ENCODE measurements around the gene VTI1A.

VTI1A gene

DNA sequence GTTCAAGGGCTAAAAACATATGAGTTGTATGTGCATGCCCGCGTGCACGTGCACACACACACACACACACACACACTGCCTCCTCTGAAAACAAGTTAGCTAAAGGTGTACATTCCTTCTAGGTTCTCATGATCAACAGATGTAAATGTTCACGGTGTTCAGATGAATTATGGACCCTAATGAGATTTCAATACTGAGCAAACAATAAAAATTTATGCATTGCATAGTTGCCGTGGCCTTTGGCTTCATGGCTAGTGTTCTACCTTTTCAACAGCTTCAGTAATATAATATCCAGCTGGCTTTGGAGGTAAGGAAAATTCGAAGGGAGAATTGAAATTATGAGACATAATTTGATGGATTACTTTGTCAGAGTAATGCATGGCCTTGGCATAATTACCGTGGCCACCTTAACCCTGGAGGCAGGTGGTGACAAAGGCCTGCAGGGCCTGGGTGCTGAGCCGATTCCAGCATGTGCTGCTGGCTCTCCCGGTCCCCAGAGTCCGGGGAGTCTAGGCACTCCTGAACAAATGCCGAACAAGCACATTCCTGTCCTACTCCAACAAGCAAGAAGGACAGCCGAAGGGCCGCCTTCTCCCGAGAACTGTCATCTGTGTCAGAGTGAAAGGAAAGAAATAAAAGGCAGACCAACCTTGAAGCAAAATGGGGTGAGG, 336.5 kb downstream of the VTI1A start:
- H4K20me1 ChIP-seq (ENCODE audit: insufficient read depth, low read length), result no peaks in the 10 kb centered on the region
- DNase-seq, result no peak
- no peak overlapping the region for H3K4me2 ChIP-seq (ENCODE audit: low read depth, low read length)
- H3K36me3 ChIP-seq (replicated peaks; ENCODE audit: insufficient read depth, low read length), result no peaks in the 10 kb centered on the region
- H3K9me3 ChIP-seq (replicated peaks; ENCODE audit: insufficient read depth, low read length), result no peaks in the 10 kb centered on the region
- no peak overlapping the region for H2AFZ ChIP-seq (ENCODE audit: low read length)
- H3K9me2 ChIP-seq (replicated peaks; ENCODE audit: insufficient read depth, low read length), result no peaks in the 10 kb centered on the region
- TF ChIP-seq EZH2 (optimal IDR thresholded peaks at IDR 0.05; ENCODE audit: low read depth, low read length), result no peak
- TF ChIP-seq EZH2phosphoT487 (IDR thresholded peaks at IDR 0.05; ENCODE audit: low read length), result no peak
- TF ChIP-seq, protein P1, sequence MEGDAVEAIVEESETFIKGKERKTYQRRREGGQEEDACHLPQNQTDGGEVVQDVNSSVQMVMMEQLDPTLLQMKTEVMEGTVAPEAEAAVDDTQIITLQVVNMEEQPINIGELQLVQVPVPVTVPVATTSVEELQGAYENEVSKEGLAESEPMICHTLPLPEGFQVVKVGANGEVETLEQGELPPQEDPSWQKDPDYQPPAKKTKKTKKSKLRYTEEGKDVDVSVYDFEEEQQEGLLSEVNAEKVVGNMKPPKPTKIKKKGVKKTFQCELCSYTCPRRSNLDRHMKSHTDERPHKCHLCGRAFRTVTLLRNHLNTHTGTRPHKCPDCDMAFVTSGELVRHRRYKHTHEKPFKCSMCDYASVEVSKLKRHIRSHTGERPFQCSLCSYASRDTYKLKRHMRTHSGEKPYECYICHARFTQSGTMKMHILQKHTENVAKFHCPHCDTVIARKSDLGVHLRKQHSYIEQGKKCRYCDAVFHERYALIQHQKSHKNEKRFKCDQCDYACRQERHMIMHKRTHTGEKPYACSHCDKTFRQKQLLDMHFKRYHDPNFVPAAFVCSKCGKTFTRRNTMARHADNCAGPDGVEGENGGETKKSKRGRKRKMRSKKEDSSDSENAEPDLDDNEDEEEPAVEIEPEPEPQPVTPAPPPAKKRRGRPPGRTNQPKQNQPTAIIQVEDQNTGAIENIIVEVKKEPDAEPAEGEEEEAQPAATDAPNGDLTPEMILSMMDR (IDR thresholded peaks at IDR 0.05; ENCODE audit: low read length), result no peak
- no peaks in the 10 kb centered on the region for H3K79me2 ChIP-seq (ENCODE audit: low read length)
- no peak overlapping the region for H3K9ac ChIP-seq (ENCODE audit: low read length)
- H3K4me1 ChIP-seq (ENCODE audit: low read length), result no peaks in the 10 kb centered on the region
- H3K27me3 ChIP-seq (replicated peaks; ENCODE audit: insufficient read depth, low read length), result no peaks in the 10 kb centered on the region
- H3K27ac ChIP-seq (ENCODE audit: low read length), result no peak overlapping the region
- H3K4me3 ChIP-seq (ENCODE audit: low read length), result no peak overlapping the region
- H3F3A ChIP-seq (ENCODE audit: insufficient read depth, low read length), result no peaks in the 10 kb centered on the region

DNA sequence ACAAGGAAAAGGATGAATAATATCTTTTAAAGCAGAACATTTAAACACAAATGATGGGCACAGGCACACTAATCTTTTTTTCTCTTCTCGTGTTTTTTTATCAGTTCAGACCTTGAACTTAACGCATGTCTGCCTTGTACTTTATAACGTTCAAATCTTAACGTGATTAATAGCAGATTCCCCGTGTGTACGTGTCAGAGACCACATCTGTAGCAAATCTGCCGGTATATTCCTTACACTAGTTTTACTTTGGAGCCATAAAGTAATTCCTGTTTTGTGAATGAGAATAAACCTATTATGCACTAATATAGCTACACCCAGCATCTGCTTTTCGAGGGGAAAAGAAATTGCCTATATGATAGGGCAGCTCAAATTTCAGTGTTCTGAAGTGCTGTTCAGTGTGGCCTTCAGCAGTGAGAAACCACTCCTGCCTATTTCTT, 337.0 kb downstream of the VTI1A start:
- no peaks in the 10 kb centered on the region for H3F3A ChIP-seq (ENCODE audit: insufficient read depth, low read length)
- no peaks in the 10 kb centered on the region for H3K9me3 ChIP-seq (replicated peaks; ENCODE audit: insufficient read depth, low read length)
- no peak overlapping the region for H3K27ac ChIP-seq (ENCODE audit: low read length)
- no peaks in the 10 kb centered on the region for H3K9me2 ChIP-seq (replicated peaks; ENCODE audit: insufficient read depth, low read length)
- no peak for DNase-seq
- no peak for TF ChIP-seq EZH2phosphoT487 (IDR thresholded peaks at IDR 0.05; ENCODE audit: low read length)
- no peak for TF ChIP-seq EZH2 (optimal IDR thresholded peaks at IDR 0.05; ENCODE audit: low read depth, low read length)
- TF ChIP-seq, protein P1 (IDR thresholded peaks at IDR 0.05; ENCODE audit: low read length), result no peak
- no peak overlapping the region for H3K4me3 ChIP-seq (ENCODE audit: low read length)
- H3K9ac ChIP-seq (ENCODE audit: low read length), result no peak overlapping the region
- no peaks in the 10 kb centered on the region for H3K27me3 ChIP-seq (replicated peaks; ENCODE audit: insufficient read depth, low read length)
- no peak overlapping the region for H2AFZ ChIP-seq (ENCODE audit: low read length)
- no peaks in the 10 kb centered on the region for H4K20me1 ChIP-seq (ENCODE audit: insufficient read depth, low read length)
- H3K4me1 ChIP-seq (ENCODE audit: low read length), result no peaks in the 10 kb centered on the region
- H3K79me2 ChIP-seq (ENCODE audit: low read length), result no peaks in the 10 kb centered on the region
- H3K36me3 ChIP-seq (replicated peaks; ENCODE audit: insufficient read depth, low read length), result no peaks in the 10 kb centered on the region
- no peak overlapping the region for H3K4me2 ChIP-seq (ENCODE audit: low read depth, low read length)

DNA sequence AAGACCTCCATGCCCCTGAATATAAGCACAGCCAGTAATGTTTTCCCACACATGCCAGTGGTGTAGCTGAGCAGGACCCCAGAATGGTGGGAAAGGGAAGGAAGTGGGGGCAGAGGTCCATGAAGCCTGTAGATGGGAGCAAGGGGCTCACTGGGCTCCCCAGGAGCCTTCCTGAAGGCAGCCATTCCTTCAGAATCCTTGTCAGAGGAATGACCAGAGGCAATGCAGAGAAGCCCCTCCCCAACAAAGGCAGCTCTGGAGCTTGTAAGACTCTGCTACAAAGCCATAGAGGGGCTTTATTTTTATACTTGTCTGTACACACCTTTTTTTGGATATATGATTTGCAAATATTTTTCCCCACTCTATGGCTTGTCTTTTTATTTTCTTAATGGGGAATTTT, 338.1 kb downstream of the VTI1A start:
- Histone ChIP-seq H3K36me3 (replicated peaks; ENCODE audit: insufficient read depth, low read length) (no peaks in the 10 kb centered on the region), H3K27ac (ENCODE audit: low read length) (no peak overlapping the region), H3K79me2 (ENCODE audit: low read length) (no peaks in the 10 kb centered on the region), H4K20me1 (ENCODE audit: insufficient read depth, low read length) (no peaks in the 10 kb centered on the region), H3F3A (ENCODE audit: insufficient read depth, low read length) (no peaks in the 10 kb centered on the region), H3K4me3 (ENCODE audit: low read length) (no peak overlapping the region), H3K9me2 (replicated peaks; ENCODE audit: insufficient read depth, low read length) (no peaks in the 10 kb centered on the region), H3K9ac (ENCODE audit: low read length) (no peak overlapping the region), H3K9me3 (replicated peaks; ENCODE audit: insufficient read depth, low read length) (no peaks in the 10 kb centered on the region), H3K27me3 (replicated peaks; ENCODE audit: insufficient read depth, low read length) (no peaks in the 10 kb centered on the region), H3K4me2 (ENCODE audit: low read depth, low read length) (no peak overlapping the region), H2AFZ (ENCODE audit: low read length) (no peak overlapping the region), H3K4me1 (ENCODE audit: low read length) (no peaks in the 10 kb centered on the region)
- no peak for TF ChIP-seq EZH2 (optimal IDR thresholded peaks at IDR 0.05; ENCODE audit: low read depth, low read length)
- TF ChIP-seq, protein P1 (IDR thresholded peaks at IDR 0.05; ENCODE audit: low read length), result no peak
- no peak for TF ChIP-seq EZH2phosphoT487 (IDR thresholded peaks at IDR 0.05; ENCODE audit: low read length)
- DNase-seq, result no peak
